T-helper 2 cell treated with Interferon-gamma antibody and Interleukin-4, amounts not matched to agents 100 ng/mL and 5 ng/mL, for 36 hours (primary cell): ENCODE data around the gene RALGDS. TPM values are rescaled to one million over a fixed set of nuclear protein-coding genes. Genes with fewer than 3 reads are reported as not detected.

Source experiments
- intact Hi-C: fragments of 100-400 bp; cut with micrococcal nuclease; formaldehyde crosslinking; loops from one replicate; pipeline ENCODE4 v1.15.1; 2023
- total RNA-seq: library from RNA; stranded (reverse); gene quantifications from 2 replicates; pipeline ENCODE4 v1.2.3, GENCODE V29; 2022

RALGDS gene
- total RNA-seq, 1 donor from 2014 or later: 65.7 TPM

GRCh38 chr9:133108794-133109641 is 12.0 kb downstream of the RALGDS start:
- intact Hi-C loops: no loop called here

GRCh38 chr9:133107961-133108793 is 12.9 kb downstream of the RALGDS start:
- intact Hi-C loops: no loop called here

- intact Hi-C loops: no loop called here
Observed at GRCh38 chr9:133107245-133107722, 13.8 kb downstream of the RALGDS start.

GRCh38 chr9:133106511-133107244 is 14.4 kb downstream of the RALGDS start:
- intact Hi-C loops: no loop called here

GRCh38 chr9:133105461-133105770 is 15.6 kb downstream of the RALGDS start:
- intact Hi-C loops: no loop called here

- intact Hi-C loops: no loop called here
Observed at GRCh38 chr9:133104718-133105460, 16.2 kb downstream of the RALGDS start.

- intact Hi-C loops: loop anchor here (1.0 kb wide), 1 partner anchor 40 kb away; no protein-coding TSS in a partner anchor
Observed at GRCh38 chr9:133103987-133104505, 17.0 kb downstream of the RALGDS start.

GRCh38 chr9:133103183-133103986 is 17.7 kb downstream of the RALGDS start:
- intact Hi-C loops: loop anchor here (1.0 kb wide), 1 partner anchor 41 kb away; no protein-coding TSS in a partner anchor

- intact Hi-C loops: loop anchor here (1.0 kb wide), 1 partner anchor 42 kb away; no protein-coding TSS in a partner anchor
Observed at GRCh38 chr9:133102190-133103021, 18.6 kb downstream of the RALGDS start.

- intact Hi-C loops: no loop called here
Observed at GRCh38 chr9:133101356-133102189, 19.5 kb downstream of the RALGDS start.

GRCh38 chr9:133100506-133101355 is 20.3 kb downstream of the RALGDS start:
- intact Hi-C loops: no loop called here

- intact Hi-C loops: no loop called here
Observed at GRCh38 chr9:133099726-133100505, 21.1 kb downstream of the RALGDS start.

- intact Hi-C loops: no loop called here
Observed at GRCh38 chr9:133098871-133099270, 22.2 kb downstream of the RALGDS start.

GRCh38 chr9:133098104-133098754 is 22.8 kb downstream of the RALGDS start:
- intact Hi-C loops: no loop called here

- intact Hi-C loops: no loop called here
Observed at GRCh38 chr9:133094842-133095393, 26.1 kb downstream of the RALGDS start.
